Motor neuron (in vitro differentiated cells): ENCODE measurements around the gene MED27. TPM values are rescaled to one million over a fixed set of nuclear protein-coding genes. Genes with fewer than 3 reads are reported as not detected.

Experiments
- ATAC-seq, 8 experiments: fragments of 200-7000 bp; cut with Tn5 transposase; replicated peaks in 6 of 8; 2 replicates each; pipeline ENCODE4 v1.8.0; 2021; ENCODE audit warnings: mild to moderate bottlenecking in 8 of 8, moderate library complexity in 8 of 8
- H3K27ac ChIP-seq, 2 donors: fragments of 250-450 bp; sonication (Bioruptor Pico); 2 replicates each; pipeline ENCODE4 v1.9.0; 2021; ENCODE audit warnings: antibody characterized with exemption in 2 of 2, mild to moderate bottlenecking in 2 of 2, moderate library complexity in 1 of 2
- H3K4me1 ChIP-seq, 2 donors: fragments of 250-450 bp; sonication (Bioruptor Pico); replicated peaks in 1 of 2; 2 replicates each; pipeline ENCODE4 v1.6.1; 2021; ENCODE audit warnings: antibody characterized with exemption in 2 of 2, mild to moderate bottlenecking in 2 of 2, moderate library complexity in 1 of 2
- H3K4me3 ChIP-seq, 5 donors: fragments of 250-450 bp; sonication (Bioruptor Pico); 2 replicates each; pipeline ENCODE4 v1.9.0; 2021; ENCODE audit warnings: antibody characterized with exemption in 5 of 5, mild to moderate bottlenecking in 5 of 5, moderate library complexity in 4 of 5
- WGBS, 10 experiments: fragments of 450-650 bp; shearing (Covaris generic); methylation state at CpG; one replicate each; pipeline ENCODE4 v1.0.0; 2022; 5-methylcytosine and 5-hydroxymethylcytosine counted together
- in situ Hi-C, 9 experiments: fragments of 400-800 bp; cut with MboI; loops; one replicate each; pipeline ENCODE4 v1.15.0; 2021; ENCODE audit warnings: low sequenced_read_pairs in 9 of 9, low pct_unique_long_range_greater_than_20kb in 2 of 9; ENCODE audit not compliant: unreplicated experiment in 9 of 9
- total RNA-seq, 8 experiments: library from RNA; unstranded; fragments of 300-600 nt; gene quantifications; 2 replicates each; pipeline versions ENCODE4 v1.2.3 to v1.2.4, GENCODE V29; 2022

Gene MED27
- 10 to 100 TPM; 22.0 to 45.2 (median 26.6) TPM for total RNA-seq

- ATAC-seq: peak; percentile 85 to 97 (median 93)
- peak within 1 kb of the TSS; percentile 52 to 84 (median 73) for H3K4me3 ChIP-seq
- H3K4me1 ChIP-seq: peaks cover 29 to 34% of the 10 kb centered on the region in 2 donors
- in situ Hi-C loops: no loop called here
- 0% methylated on average over 2 to 11 of the region's 41 CpGs; no CpG with 5 or more reads in 1 of the 10 experiments for WGBS, 10 experiments
- peak within 1 kb of the TSS; percentile 78 to 88 for H3K27ac ChIP-seq
Measured at GRCh38 chr9:132079391-132080091, at the start of gene MED27. Gene MED27, minus strand, starts transcription at chr9:132079867. Its CDS starts 23 bp downstream, at chr9:132079844.

GRCh38 chr9:132127888-132128534 is 48.3 kb upstream of the MED27 start:
- H3K4me1 ChIP-seq: peaks cover 7 to 10% of the 10 kb centered on the region in 2 donors
- 0 to 60% (median 17%) methylated on average over 1 to 4 of the region's 15 CpGs; no CpG with 5 or more reads in 7 of the 10 experiments for WGBS, 10 experiments
- in situ Hi-C loops: no loop called here
- ATAC-seq: peak in 2 of 8 experiments; percentile 27 to 30
- H3K4me3 ChIP-seq: no peak overlapping the region
- H3K27ac ChIP-seq: no peak overlapping the region

GRCh38 chr9:132126680-132127236 is 47.1 kb upstream of the MED27 start:
- 61 to 100% (median 78%) methylated on average over 1 to 13 of the region's 13 CpGs for WGBS, 10 experiments
- Histone ChIP-seq H3K27ac (no peak overlapping the region), H3K4me3 (no peak overlapping the region), H3K4me1 (peaks cover 7 to 10% of the 10 kb centered on the region in 2 donors)
- in situ Hi-C loops: no loop called here
- no peak for ATAC-seq

GRCh38 chr9:132125944-132126679 is 46.4 kb upstream of the MED27 start:
- Histone ChIP-seq H3K27ac (no peak overlapping the region), H3K4me1 (peaks cover 7 to 10% of the 10 kb centered on the region in 2 donors), H3K4me3 (no peak overlapping the region)
- ATAC-seq: no peak
- WGBS, 10 experiments: 17 to 84% (median 71%) methylated on average over 2 to 18 of the region's 20 CpGs
- in situ Hi-C loops: no loop called here

GRCh38 chr9:132125361-132125760 is 45.7 kb upstream of the MED27 start:
- Histone ChIP-seq H3K27ac (no peak overlapping the region), H3K4me1 (peaks cover 7 to 10% of the 10 kb centered on the region in 2 donors), H3K4me3 (no peak overlapping the region)
- in situ Hi-C loops: no loop called here
- no peak for ATAC-seq
- 10 to 100% (median 49%) methylated on average over 1 to 4 of the region's 7 CpGs; no CpG with 5 or more reads in 3 of the 10 experiments for WGBS, 10 experiments

GRCh38 chr9:132124800-132125199 is 45.1 kb upstream of the MED27 start:
- Histone ChIP-seq H3K4me3 (no peak overlapping the region), H3K4me1 (peaks cover 7 to 10% of the 10 kb centered on the region in 2 donors), H3K27ac (no peak overlapping the region)
- in situ Hi-C loops: no loop called here
- no peak for ATAC-seq
- WGBS, 10 experiments: 0 to 67% (median 38%) methylated on average over 1 to 6 of the region's 6 CpGs; no CpG with 5 or more reads in 4 of the 10 experiments

- no peak overlapping the region for H3K27ac ChIP-seq
- H3K4me3 ChIP-seq: no peak overlapping the region
- no peak for ATAC-seq
- 20 to 100% (median 82%) methylated on average over 1 to 2 of the region's 2 CpGs; no CpG with 5 or more reads in 2 of the 10 experiments for WGBS, 10 experiments
- in situ Hi-C loops: no loop called here
- H3K4me1 ChIP-seq: peaks cover 19 to 27% of the 10 kb centered on the region in 2 donors
Measured at GRCh38 chr9:132121021-132121420, 41.4 kb upstream of the MED27 start.

- 40 to 78% (median 75%) methylated on average over 2 to 3 of the region's 3 CpGs; no CpG with 5 or more reads in 3 of the 10 experiments for WGBS, 10 experiments
Measured at GRCh38 chr9:132117694-132118093, 38.0 kb upstream of the MED27 start.

GRCh38 chr9:132116583-132116982 is 36.9 kb upstream of the MED27 start:
- no peak for ATAC-seq
- WGBS, 10 experiments: 21 to 80% (median 50%) methylated on average over 1 to 3 of the region's 3 CpGs; no CpG with 5 or more reads in 5 of the 10 experiments
- no peak overlapping the region for H3K27ac ChIP-seq
- no peak overlapping the region for H3K4me3 ChIP-seq
- peaks cover 18 to 19% of the 10 kb centered on the region in 2 donors for H3K4me1 ChIP-seq
- in situ Hi-C loops: no loop called here

More at GRCh38 chr9:132117694-132118093, 38.0 kb upstream of the MED27 start:
- in situ Hi-C loops: no loop called here
- H3K27ac ChIP-seq: peak overlapping the region in 1 of 2 donors; percentile 18
- no peak overlapping the region for H3K4me3 ChIP-seq
- peaks cover 18 to 19% of the 10 kb centered on the region in 2 donors for H3K4me1 ChIP-seq
- ATAC-seq: peak in 5 of 8 experiments; percentile 40 to 77 (median 54)

- 0 to 54% (median 25%) methylated on average over 2 to 11 of the region's 18 CpGs; no CpG with 5 or more reads in 1 of the 10 experiments for WGBS, 10 experiments
Measured at GRCh38 chr9:132114102-132114707, 34.5 kb upstream of the MED27 start.

GRCh38 chr9:132109291-132109690 is 29.6 kb upstream of the MED27 start:
- Histone ChIP-seq H3K4me1 (no peaks in the 10 kb centered on the region), H3K4me3 (no peak overlapping the region), H3K27ac (no peak overlapping the region)
- ATAC-seq: no peak
- 26 to 75% (median 47%) methylated on average over 1 to 5 of the region's 5 CpGs; no CpG with 5 or more reads in 6 of the 10 experiments for WGBS, 10 experiments
- in situ Hi-C loops: no loop called here

More at GRCh38 chr9:132114102-132114707, 34.5 kb upstream of the MED27 start:
- peaks cover 18 to 19% of the 10 kb centered on the region in 2 donors for H3K4me1 ChIP-seq
- peak; percentile 61 to 97 (median 84) for ATAC-seq
- in situ Hi-C loops: no loop called here
- no peak overlapping the region for H3K4me3 ChIP-seq
- no peak overlapping the region for H3K27ac ChIP-seq

GRCh38 chr9:132108728-132109127 is 29.1 kb upstream of the MED27 start:
- Histone ChIP-seq H3K27ac (no peak overlapping the region), H3K4me3 (no peak overlapping the region), H3K4me1 (no peaks in the 10 kb centered on the region)
- in situ Hi-C loops: no loop called here
- peak in 2 of 8 experiments; percentile 39 to 64 for ATAC-seq
- 32 to 80% (median 57%) methylated on average over 1 to 7 of the region's 7 CpGs; no CpG with 5 or more reads in 2 of the 10 experiments for WGBS, 10 experiments
